Right lobe of liver (tissue), 4 donors: ENCODE data around the gene EML2.

Experiments
- CTCF ChIP-seq, 4 donors: fragments of 200-600 bp in 3 of 4; fragments of 450-650 bp in 1 of 4; IDR thresholded peaks; one replicate each; pipeline versions ENCODE4 v1.5.1 to v1.8.0; 2016 to 2022; ENCODE audit warnings: antibody characterized with exemption in 4 of 4, mild to moderate bottlenecking in 2 of 4
- POLR2A ChIP-seq: fragments of 450-650 bp; IDR thresholded peaks from one replicate; pipeline ENCODE4 v1.6.1; 2017; ENCODE audit warnings: antibody characterized with exemption, mild to moderate bottlenecking
- donor health status: DM: no; HTN: no; CAD: no.
- donor health status: DM: no; HTN: no; CAD: no.
- donor health status: DM: no; HTN: yes; CAD: no.

DNA sequence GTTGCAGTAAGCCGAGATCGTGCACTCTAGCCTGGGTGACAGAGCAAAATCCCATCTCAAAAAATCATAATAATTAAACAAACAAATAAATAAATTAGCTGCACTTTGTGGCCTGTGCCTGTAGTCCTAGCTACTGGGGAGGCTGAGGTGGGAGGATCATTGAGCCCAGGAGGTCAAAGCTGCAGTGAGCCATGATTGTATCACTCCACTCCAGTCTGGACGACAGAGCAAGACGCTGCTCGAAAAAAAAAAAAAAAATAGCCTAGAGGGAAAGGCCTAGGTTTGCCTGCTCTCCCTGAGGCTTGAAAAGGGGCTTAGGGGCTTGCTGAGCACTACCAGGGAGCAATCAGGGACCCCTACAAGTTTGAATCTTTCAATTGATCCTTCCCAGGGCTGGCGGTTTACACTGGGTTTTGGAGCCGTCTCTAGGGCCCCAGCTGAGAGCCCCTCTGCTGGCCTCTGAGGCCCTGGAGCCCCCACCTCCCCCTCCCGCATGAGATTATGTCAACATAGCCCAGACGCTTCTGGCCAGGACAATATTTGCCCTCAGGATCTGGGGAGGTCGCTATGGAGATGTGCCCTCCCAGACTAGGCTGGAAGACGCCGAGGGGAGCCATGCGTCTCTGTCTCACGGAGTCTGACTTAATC is 18.4 kb upstream of the EML2 start:
- no peak for TF ChIP-seq CTCF (IDR thresholded peaks at IDR 0.05)
- no peak for TF ChIP-seq POLR2A
